ENCODE data around the gene NXT1. TPM values are rescaled to one million over a fixed set of nuclear protein-coding genes. Genes with fewer than 3 reads are reported as not detected.

Gene NXT1
- polyA plus RNA-seq, 1 of the 3 experiments (the other 2 are of a cell fraction), result 28.2 TPM

DNA sequence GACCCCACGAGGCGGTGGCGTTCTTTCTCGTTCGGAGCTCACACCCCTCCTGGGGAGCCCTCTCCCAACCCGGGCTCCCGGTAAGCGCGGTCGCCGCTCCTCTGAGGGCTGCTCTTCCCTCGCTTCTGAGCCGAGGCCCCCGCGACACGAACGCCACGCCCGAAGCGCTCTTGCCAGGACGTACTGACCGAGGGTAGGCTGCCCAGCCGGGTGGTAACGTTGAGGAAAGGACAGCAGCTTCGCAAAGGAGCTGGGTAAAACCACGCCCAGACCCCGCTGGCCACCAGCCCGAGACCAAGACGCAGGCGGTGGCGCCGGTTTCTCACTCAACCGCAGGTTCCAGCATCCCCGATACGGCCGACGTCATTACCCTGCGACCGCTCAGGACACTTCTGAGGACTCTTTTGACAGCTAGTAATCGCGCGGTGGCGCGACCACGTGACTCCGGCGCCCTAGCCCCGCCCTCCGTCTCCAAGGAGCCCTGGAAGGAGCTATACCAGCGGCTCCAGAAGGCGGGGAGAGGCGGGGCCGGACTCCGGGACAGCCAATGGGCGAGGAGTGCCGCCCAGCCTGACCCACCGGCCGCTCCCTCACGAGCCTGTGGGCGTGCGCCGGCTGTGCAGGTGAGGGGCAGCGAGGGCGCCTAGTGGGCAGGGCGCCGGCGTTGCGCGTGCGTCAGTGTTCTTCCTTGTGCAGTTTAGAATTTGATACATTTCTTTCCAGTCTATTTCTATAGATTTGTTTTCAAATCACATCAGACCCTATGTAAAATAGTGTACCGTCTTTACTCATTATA lies 7.4 kb downstream of the NXT1 start:
- Histone ChIP-seq H3K79me2 (ENCODE audit: insufficient read depth) (peaks cover 37% of the 10 kb centered on the region), H3K4me3 (ENCODE audit: low read depth in 2 of 2, low read length in 1 of 2) (peak overlapping the region; percentile 70 to 77), H3K4me2 (peak overlapping the region; percentile 89), H3K9me3 (no peaks in the 10 kb centered on the region), H3K4me1 (ENCODE audit: control insufficient read depth in 1 of 2, insufficient read depth in 2 of 2, low read depth in 1 of 2, low read length in 1 of 2) (peaks cover 6 to 18% of the 10 kb centered on the region in 2 experiments; a peak in 3 of 4 replicates), H3K9ac (peak overlapping the region; percentile 76), H3K9me2 (no peaks in the 10 kb centered on the region), H3K36me3 (replicated peaks in 1 of 2; ENCODE audit: control insufficient read depth in 1 of 2, insufficient read depth in 2 of 2, low read length in 1 of 2) (peaks cover 16 to 28% of the 10 kb centered on the region in 2 experiments), H3K27ac (ENCODE audit: low read depth in 2 of 2, low read length in 1 of 2) (peak overlapping the region; percentile 84 to 89), H3K27me3 (ENCODE audit: insufficient read depth) (no peaks in the 10 kb centered on the region), H3F3A (replicated peaks; ENCODE audit: insufficient read depth) (peaks cover 17% of the 10 kb centered on the region), H2AFZ (ENCODE audit: low read depth) (peak overlapping the region; percentile 71), H4K20me1 (ENCODE audit: insufficient read depth) (peaks cover 7% of the 10 kb centered on the region)
- peak; percentile 92 for DNase-seq
- ChIA-PET CTCF (interaction anchor here (0.5 to 1.8 kb wide), 4 partner anchors 8 to 89 kb away, joined by 3 to 8 read pairs (median 4); partner anchors contain the start of gene NXT1), POLR2A (interaction anchor here (1.1 kb wide), 1 partner anchor 8 kb away, joined by 5 read pairs; no protein-coding TSS in a partner anchor)
- WGBS (ENCODE audit: low lambda C conversion rate), result 1% methylated on average over 35 of the region's 71 CpGs
- TF ChIP-seq EP300 (IDR thresholded peaks at IDR 0.05; ENCODE audit: borderline replicate concordance in 1 of 2, low read depth in 1 of 2, low read length in 1 of 2) (no peak; a peak in 1 of 4 replicates), EZH2phosphoT487 (IDR thresholded peaks at IDR 0.05; ENCODE audit: borderline replicate concordance, low read depth) (no peak), TAF1 (IDR thresholded peaks at IDR 0.05; ENCODE audit: borderline replicate concordance, low read depth, low read length) (peak; percentile 20; the same call in 1 of the 2 replicates), NFIC (IDR thresholded peaks at IDR 0.05; ENCODE audit: borderline replicate concordance) (peak; percentile 48), SIN3A (IDR thresholded peaks at IDR 0.05; ENCODE audit: borderline replicate concordance, low read depth, low read length) (peak; percentile 78; the same call in 1 of the 2 replicates), MXI1 (IDR thresholded peaks at IDR 0.05; ENCODE audit: low read depth, low read length) (peak; percentile 89), YY1 (IDR thresholded peaks at IDR 0.05; ENCODE audit: low read depth) (no peak), FOSL2 (IDR thresholded peaks at IDR 0.05; ENCODE audit: borderline replicate concordance, low read depth) (no peak), NRF1 (IDR thresholded peaks at IDR 0.05; ENCODE audit: low read depth, low read length) (peak; percentile 89), JUND (IDR thresholded peaks at IDR 0.05) (no peak), CHD2 (IDR thresholded peaks at IDR 0.05; ENCODE audit: low read length, partially characterized antibody) (peak; percentile 51), MEF2A (IDR thresholded peaks at IDR 0.05; ENCODE audit: borderline replicate concordance, low read depth) (no peak; the same call in 1 of the 2 replicates), FOXJ3 (CRISPR knock-in tag; IDR thresholded peaks at IDR 0.05) (no peak), FOXM1 (IDR thresholded peaks at IDR 0.05; ENCODE audit: low read depth) (no peak), RCOR1 (IDR thresholded peaks at IDR 0.05; ENCODE audit: low read length) (no peak; the same call in 1 of the 2 replicates), RXRA (IDR thresholded peaks at IDR 0.05; ENCODE audit: borderline replicate concordance, low read depth) (no peak), SMC3 (IDR thresholded peaks at IDR 0.05; ENCODE audit: low read depth, low read length) (no peak), RFX5 (IDR thresholded peaks at IDR 0.05; ENCODE audit: low read length) (peak; percentile 40; the same call in 1 of the 2 replicates)
- TF ChIP-seq, protein P1, sequence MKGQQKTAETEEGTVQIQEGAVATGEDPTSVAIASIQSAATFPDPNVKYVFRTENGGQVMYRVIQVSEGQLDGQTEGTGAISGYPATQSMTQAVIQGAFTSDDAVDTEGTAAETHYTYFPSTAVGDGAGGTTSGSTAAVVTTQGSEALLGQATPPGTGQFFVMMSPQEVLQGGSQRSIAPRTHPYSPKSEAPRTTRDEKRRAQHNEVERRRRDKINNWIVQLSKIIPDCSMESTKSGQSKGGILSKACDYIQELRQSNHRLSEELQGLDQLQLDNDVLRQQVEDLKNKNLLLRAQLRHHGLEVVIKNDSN (IDR thresholded peaks at IDR 0.05; ENCODE audit: borderline replicate concordance, low read depth), result peak; percentile 93
- TF ChIP-seq, protein P2, sequence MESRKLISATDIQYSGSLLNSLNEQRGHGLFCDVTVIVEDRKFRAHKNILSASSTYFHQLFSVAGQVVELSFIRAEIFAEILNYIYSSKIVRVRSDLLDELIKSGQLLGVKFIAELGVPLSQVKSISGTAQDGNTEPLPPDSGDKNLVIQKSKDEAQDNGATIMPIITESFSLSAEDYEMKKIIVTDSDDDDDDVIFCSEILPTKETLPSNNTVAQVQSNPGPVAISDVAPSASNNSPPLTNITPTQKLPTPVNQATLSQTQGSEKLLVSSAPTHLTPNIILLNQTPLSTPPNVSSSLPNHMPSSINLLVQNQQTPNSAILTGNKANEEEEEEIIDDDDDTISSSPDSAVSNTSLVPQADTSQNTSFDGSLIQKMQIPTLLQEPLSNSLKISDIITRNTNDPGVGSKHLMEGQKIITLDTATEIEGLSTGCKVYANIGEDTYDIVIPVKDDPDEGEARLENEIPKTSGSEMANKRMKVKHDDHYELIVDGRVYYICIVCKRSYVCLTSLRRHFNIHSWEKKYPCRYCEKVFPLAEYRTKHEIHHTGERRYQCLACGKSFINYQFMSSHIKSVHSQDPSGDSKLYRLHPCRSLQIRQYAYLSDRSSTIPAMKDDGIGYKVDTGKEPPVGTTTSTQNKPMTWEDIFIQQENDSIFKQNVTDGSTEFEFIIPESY (IDR thresholded peaks at IDR 0.05; ENCODE audit: borderline replicate concordance, low read depth), result no peak
- TF ChIP-seq, protein P3, sequence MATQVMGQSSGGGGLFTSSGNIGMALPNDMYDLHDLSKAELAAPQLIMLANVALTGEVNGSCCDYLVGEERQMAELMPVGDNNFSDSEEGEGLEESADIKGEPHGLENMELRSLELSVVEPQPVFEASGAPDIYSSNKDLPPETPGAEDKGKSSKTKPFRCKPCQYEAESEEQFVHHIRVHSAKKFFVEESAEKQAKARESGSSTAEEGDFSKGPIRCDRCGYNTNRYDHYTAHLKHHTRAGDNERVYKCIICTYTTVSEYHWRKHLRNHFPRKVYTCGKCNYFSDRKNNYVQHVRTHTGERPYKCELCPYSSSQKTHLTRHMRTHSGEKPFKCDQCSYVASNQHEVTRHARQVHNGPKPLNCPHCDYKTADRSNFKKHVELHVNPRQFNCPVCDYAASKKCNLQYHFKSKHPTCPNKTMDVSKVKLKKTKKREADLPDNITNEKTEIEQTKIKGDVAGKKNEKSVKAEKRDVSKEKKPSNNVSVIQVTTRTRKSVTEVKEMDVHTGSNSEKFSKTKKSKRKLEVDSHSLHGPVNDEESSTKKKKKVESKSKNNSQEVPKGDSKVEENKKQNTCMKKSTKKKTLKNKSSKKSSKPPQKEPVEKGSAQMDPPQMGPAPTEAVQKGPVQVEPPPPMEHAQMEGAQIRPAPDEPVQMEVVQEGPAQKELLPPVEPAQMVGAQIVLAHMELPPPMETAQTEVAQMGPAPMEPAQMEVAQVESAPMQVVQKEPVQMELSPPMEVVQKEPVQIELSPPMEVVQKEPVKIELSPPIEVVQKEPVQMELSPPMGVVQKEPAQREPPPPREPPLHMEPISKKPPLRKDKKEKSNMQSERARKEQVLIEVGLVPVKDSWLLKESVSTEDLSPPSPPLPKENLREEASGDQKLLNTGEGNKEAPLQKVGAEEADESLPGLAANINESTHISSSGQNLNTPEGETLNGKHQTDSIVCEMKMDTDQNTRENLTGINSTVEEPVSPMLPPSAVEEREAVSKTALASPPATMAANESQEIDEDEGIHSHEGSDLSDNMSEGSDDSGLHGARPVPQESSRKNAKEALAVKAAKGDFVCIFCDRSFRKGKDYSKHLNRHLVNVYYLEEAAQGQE (IDR thresholded peaks at IDR 0.05; ENCODE audit: low read depth, low read length), result no peak
- TF ChIP-seq, protein P4, sequence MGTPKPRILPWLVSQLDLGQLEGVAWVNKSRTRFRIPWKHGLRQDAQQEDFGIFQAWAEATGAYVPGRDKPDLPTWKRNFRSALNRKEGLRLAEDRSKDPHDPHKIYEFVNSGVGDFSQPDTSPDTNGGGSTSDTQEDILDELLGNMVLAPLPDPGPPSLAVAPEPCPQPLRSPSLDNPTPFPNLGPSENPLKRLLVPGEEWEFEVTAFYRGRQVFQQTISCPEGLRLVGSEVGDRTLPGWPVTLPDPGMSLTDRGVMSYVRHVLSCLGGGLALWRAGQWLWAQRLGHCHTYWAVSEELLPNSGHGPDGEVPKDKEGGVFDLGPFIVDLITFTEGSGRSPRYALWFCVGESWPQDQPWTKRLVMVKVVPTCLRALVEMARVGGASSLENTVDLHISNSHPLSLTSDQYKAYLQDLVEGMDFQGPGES (IDR thresholded peaks at IDR 0.05; ENCODE audit: low read depth, low read length), result no peak
- TF ChIP-seq, protein P5, sequence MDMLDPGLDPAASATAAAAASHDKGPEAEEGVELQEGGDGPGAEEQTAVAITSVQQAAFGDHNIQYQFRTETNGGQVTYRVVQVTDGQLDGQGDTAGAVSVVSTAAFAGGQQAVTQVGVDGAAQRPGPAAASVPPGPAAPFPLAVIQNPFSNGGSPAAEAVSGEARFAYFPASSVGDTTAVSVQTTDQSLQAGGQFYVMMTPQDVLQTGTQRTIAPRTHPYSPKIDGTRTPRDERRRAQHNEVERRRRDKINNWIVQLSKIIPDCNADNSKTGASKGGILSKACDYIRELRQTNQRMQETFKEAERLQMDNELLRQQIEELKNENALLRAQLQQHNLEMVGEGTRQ (IDR thresholded peaks at IDR 0.05; ENCODE audit: borderline replicate concordance, low read depth, low read length), result peak; percentile 57

Measured in SK-N-SH (cell line).